Fibroblast of villous mesenchyme (primary cell): ENCODE results near the gene EDEM1. TPM values are rescaled to one million over a fixed set of nuclear protein-coding genes. Genes with fewer than 3 reads are reported as not detected.

ENCODE experiments used
- DNase-seq: peaks from one replicate; pipeline ENCODE4 v3.0.0-alpha.2; 2010; ENCODE audit warnings: low read depth
- H3K4me3 ChIP-seq: 2 replicates; pipeline ENCODE4 v1.5.1; 2011; ENCODE audit warnings: low read depth, mild to moderate bottlenecking, low read length
- CTCF ChIP-seq: IDR thresholded peaks from 2 replicates; pipeline ENCODE4 v1.5.1; 2012; ENCODE audit warnings: low read depth, mild to moderate bottlenecking, low read length; ENCODE audit not compliant: insufficient read depth
- total RNA-seq: library from RNA; depleted of rRNA; stranded (reverse); fragments of >200 nt; gene quantifications from 2 replicates; pipeline ENCODE4 v1.2.3, GENCODE V29; 2012

The EDEM1 gene
- total RNA-seq, 1 donor: 47.1 TPM

GRCh38 chr3:5254281-5255048, 67.0 kb downstream of the EDEM1 start:
- DNase-seq: no peak
- no peak for TF ChIP-seq CTCF
- H3K4me3 ChIP-seq: no peak overlapping the region

GRCh38 chr3:5255404-5256344, 68.2 kb downstream of the EDEM1 start:
- TF ChIP-seq CTCF: no peak
- no peak for DNase-seq
- no peak overlapping the region for H3K4me3 ChIP-seq

GRCh38 chr3:5258526-5258925, 71.0 kb downstream of the EDEM1 start:
- DNase-seq: no peak
- no peak for TF ChIP-seq CTCF

GRCh38 chr3:5260992-5261501, 73.5 kb downstream of the EDEM1 start:
- DNase-seq: no peak
- TF ChIP-seq CTCF: no peak
- no peak overlapping the region for H3K4me3 ChIP-seq

More at GRCh38 chr3:5258526-5258925, 71.0 kb downstream of the EDEM1 start:
- H3K4me3 ChIP-seq: no peak overlapping the region

GRCh38 chr3:5262507-5262906, 75.0 kb downstream of the EDEM1 start:
- TF ChIP-seq CTCF: no peak
- H3K4me3 ChIP-seq: no peak overlapping the region
- DNase-seq: no peak

- no peak for DNase-seq
- H3K4me3 ChIP-seq: no peak overlapping the region
- no peak for TF ChIP-seq CTCF
These were observed 76.6 kb downstream of the EDEM1 start for GRCh38 chr3:5264093-5264600.
